Measurements from ENCODE around the gene DNMBP.
"Not testable (repeated sequence)": the region's sequence is repeated elsewhere in the genome, so short reads cannot be mapped to it uniquely, and the experiment has no call there.

The DNMBP gene

GRCh38 chr10:99984211-99985034, 25.3 kb downstream of the DNMBP start:
- DNase-seq: no peak

GRCh38 chr10:99983280-99983988, 26.3 kb downstream of the DNMBP start:
- no peak for DNase-seq

- no peak for DNase-seq
Observed at GRCh38 chr10:99982728-99983127, 27.0 kb downstream of the DNMBP start.

- no peak for DNase-seq
Observed at GRCh38 chr10:99981581-99982199, 28.1 kb downstream of the DNMBP start.

- DNase-seq: no peak
Observed at GRCh38 chr10:99979066-99979685, 30.6 kb downstream of the DNMBP start.

GRCh38 chr10:99977916-99978315, 31.8 kb downstream of the DNMBP start:
- no peak for DNase-seq

GRCh38 chr10:99976886-99977665, 32.7 kb downstream of the DNMBP start:
- DNase-seq: peak; percentile 26

GRCh38 chr10:99975942-99976809, 33.6 kb downstream of the DNMBP start:
- DNase-seq: no peak

- DNase-seq: no peak
Observed at GRCh38 chr10:99975106-99975829, 34.5 kb downstream of the DNMBP start.

GRCh38 chr10:99973190-99973589, 36.6 kb downstream of the DNMBP start:
- DNase-seq: no peak

GRCh38 chr10:99967961-99968360, 41.8 kb downstream of the DNMBP start:
- no peak for DNase-seq

- peak; percentile 62 for DNase-seq
Observed at GRCh38 chr10:99966306-99966705, 43.4 kb downstream of the DNMBP start.

GRCh38 chr10:99965700-99966099, 44.0 kb downstream of the DNMBP start:
- no peak for DNase-seq

GRCh38 chr10:99964791-99965190, 45.0 kb downstream of the DNMBP start:
- no peak for DNase-seq

GRCh38 chr10:99963467-99964165, 46.1 kb downstream of the DNMBP start:
- DNase-seq: not testable (repeated sequence)

GRCh38 chr10:99958806-99959205, 50.9 kb downstream of the DNMBP start:
- no peak for DNase-seq

GRCh38 chr10:99958302-99958701, 51.4 kb downstream of the DNMBP start:
- no peak for DNase-seq

- not testable (repeated sequence) for DNase-seq
Observed at GRCh38 chr10:99953510-99953909, 56.2 kb downstream of the DNMBP start.

- DNase-seq: no peak
Observed at GRCh38 chr10:99952799-99953198, 56.9 kb downstream of the DNMBP start.

- not testable (repeated sequence) for DNase-seq
Observed at GRCh38 chr10:99946051-99946450, 63.7 kb downstream of the DNMBP start.
